RWPE2 (cell line): ENCODE data around the gene STK32A.
A peak's percentile ranks its signal among the peaks of the same experiment; 100 is the strongest.

Experiments
- ATAC-seq: fragments of 200-7000 bp; cut with Tn5 transposase; 3 replicates; pipeline ENCODE4 v1.9.1; 2021; ENCODE audit warnings: low read depth
- DNase-seq: peaks from one replicate; pipeline ENCODE4 v3.0.0-alpha.2; 2020; ENCODE audit warnings: low spot score
- H3K27ac ChIP-seq: fragments of 450-650 bp; 2 replicates; pipeline ENCODE4 v1.5.1; 2017; ENCODE audit warnings: mild to moderate bottlenecking; ENCODE audit not compliant: poor library complexity, severe bottlenecking
- H3K27me3 ChIP-seq: fragments of 250-450 bp; sonication (Bioruptor Pico); 2 replicates; pipeline ENCODE4 v1.5.1; 2021; ENCODE audit warnings: mild to moderate bottlenecking, moderate library complexity; ENCODE audit not compliant: insufficient read depth, poor library complexity, severe bottlenecking
- H3K36me3 ChIP-seq: fragments of 250-450 bp; sonication (Bioruptor Pico); 2 replicates; pipeline ENCODE4 v1.5.1; 2020; ENCODE audit warnings: low read depth, mild to moderate bottlenecking, moderate library complexity
- H3K4me1 ChIP-seq: fragments of 250-450 bp; sonication (Bioruptor Pico); 2 replicates; pipeline ENCODE4 v1.5.1; 2021; ENCODE audit warnings: mild to moderate bottlenecking, moderate library complexity; ENCODE audit not compliant: insufficient read depth, poor library complexity, severe bottlenecking
- H3K4me3 ChIP-seq: fragments of 250-450 bp; sonication (Bioruptor Pico); 2 replicates; pipeline ENCODE4 v1.5.1; 2021; ENCODE audit warnings: mild to moderate bottlenecking, moderate library complexity; ENCODE audit not compliant: severe bottlenecking
- H3K9me3 ChIP-seq: fragments of 250-450 bp; sonication (Bioruptor Pico); 2 replicates; pipeline ENCODE4 v1.5.1; 2021; ENCODE audit warnings: mild to moderate bottlenecking, moderate library complexity; ENCODE audit not compliant: severe bottlenecking
- CTCF ChIP-seq: fragments of 450-650 bp; IDR thresholded peaks from one replicate; pipeline ENCODE4 v1.5.1; 2017; ENCODE audit warnings: mild to moderate bottlenecking, moderate library complexity; ENCODE audit not compliant: poor library complexity, severe bottlenecking

The STK32A gene

DNA sequence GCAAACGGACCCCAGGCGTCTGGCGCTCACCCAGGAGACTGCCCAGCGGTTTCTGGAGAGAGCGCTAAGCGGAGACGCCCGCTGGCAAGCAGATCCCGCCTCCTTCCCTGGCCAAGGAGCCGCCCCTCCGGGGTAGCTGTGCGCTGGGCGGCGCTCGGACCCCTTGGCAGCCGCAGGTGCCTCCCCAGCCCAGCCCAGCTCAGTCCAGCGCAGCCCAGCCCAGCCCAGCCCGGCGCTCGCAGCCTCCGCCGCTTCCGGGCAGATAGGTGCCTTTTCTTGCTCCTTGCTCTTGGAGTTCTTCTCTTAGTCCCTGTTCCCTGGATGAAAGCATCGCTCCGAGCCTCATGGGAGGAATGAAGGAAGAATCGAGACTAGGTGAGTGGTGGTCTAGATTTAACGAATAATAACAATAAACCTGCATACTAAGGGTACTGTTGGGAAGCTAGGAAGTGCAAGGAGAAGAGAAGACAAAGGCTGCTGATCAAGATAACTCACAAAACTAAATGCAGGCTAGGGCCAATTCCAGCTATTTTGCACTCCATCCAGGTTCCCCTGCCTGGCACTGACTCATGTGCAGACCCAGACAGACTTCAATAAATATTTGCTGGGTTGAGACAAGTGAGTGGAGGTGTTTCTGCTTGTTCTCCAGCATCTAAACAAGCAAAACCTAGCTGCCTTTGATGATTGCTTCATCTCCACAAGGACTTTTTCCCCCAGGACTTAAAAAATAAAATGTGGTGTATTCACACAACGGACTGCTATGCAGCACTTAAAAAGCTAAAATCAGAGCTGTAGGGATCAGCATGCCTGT lies at the start of gene STK32A:
STK32A (plus strand) TSS at position 202 of the 811 bp plus-strand sequence. CDS start 4,609 bp downstream, outside the sequence.
- Histone ChIP-seq H3K9me3 (no peaks in the 10 kb centered on the region), H3K4me3 (peak within 1 kb of the TSS; percentile 19), H3K4me1 (no peaks in the 10 kb centered on the region), H3K36me3 (no peaks in the 10 kb centered on the region), H3K27ac (no peak within 1 kb of the TSS), H3K27me3 (peaks cover 59% of the 10 kb centered on the region)
- DNase-seq (no peak), ATAC-seq (peak; percentile 84)
- peak; percentile 12 for TF ChIP-seq CTCF

GRCh38 chr5:147187099-147187540 lies 47.7 kb upstream of the STK32A start:
- H3K9me3 ChIP-seq = no peaks in the 10 kb centered on the region
- no peaks in the 10 kb centered on the region for H3K36me3 ChIP-seq
- no peak overlapping the region for H3K27ac ChIP-seq
- DNase-seq (no peak), ATAC-seq (no peak)
- no peaks in the 10 kb centered on the region for H3K27me3 ChIP-seq
- H3K4me3 ChIP-seq = no peak overlapping the region
- no peak for TF ChIP-seq CTCF
- H3K4me1 ChIP-seq = no peaks in the 10 kb centered on the region

DNA sequence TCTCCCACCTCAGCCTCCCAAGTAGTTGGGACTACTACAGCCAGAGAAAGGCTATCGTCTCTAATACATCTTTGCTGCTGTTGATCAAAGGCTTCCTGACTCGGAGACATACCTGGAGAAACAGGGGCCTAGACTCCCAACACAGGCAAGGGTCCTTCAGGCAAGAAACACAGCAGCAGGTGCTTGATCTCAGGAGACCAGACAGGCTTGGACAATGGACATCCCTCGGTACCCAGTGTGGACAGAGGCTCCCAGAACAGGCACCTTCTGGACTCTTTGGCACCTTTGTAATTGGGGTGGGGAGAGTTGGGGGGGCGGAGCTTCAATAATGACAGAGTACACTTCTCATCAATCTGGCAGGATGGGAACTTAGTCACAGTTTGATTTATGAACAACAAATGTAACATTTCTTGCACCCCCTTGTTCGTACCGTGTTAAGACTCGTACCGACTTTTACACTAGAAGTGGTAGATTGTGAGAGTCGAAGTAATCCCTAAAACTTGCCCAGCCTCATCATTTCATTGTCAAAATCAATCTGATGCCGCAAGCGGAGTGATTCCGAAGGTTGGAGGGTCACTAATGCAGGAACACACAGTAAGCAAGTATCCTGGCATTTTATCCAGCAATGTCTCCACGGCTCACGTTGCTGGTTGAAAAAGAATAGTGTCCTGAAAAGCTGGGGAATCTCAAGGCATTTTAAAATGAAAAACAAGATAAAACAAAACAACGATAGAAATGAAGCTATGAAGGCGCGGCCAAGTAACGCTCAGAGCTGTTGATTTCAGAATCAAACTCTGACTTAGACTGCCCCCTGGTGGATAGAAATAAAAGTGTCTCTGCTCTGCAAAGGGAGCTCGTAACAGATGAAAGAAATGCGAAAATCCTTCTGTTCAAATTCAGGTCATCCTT lies 46.4 kb upstream of the STK32A start:
- DNase-seq (no peak), ATAC-seq (peak; percentile 78)
- Histone ChIP-seq H3K27ac (no peak overlapping the region), H3K36me3 (no peaks in the 10 kb centered on the region), H3K4me3 (no peak overlapping the region), H3K4me1 (no peaks in the 10 kb centered on the region), H3K9me3 (no peaks in the 10 kb centered on the region), H3K27me3 (no peaks in the 10 kb centered on the region)
- peak; percentile 91 for TF ChIP-seq CTCF

GRCh38 chr5:147189109-147189424 lies 45.8 kb upstream of the STK32A start:
- no peaks in the 10 kb centered on the region for H3K36me3 ChIP-seq
- H3K9me3 ChIP-seq = no peaks in the 10 kb centered on the region
- no peaks in the 10 kb centered on the region for H3K27me3 ChIP-seq
- H3K27ac ChIP-seq = no peak overlapping the region
- no peak overlapping the region for H3K4me3 ChIP-seq
- DNase-seq = no peak
- no peaks in the 10 kb centered on the region for H3K4me1 ChIP-seq
- peak; percentile 70 for TF ChIP-seq CTCF
- ATAC-seq = no peak
